Measurements from ENCODE around the gene MAP3K5.

Gene MAP3K5

DNA sequence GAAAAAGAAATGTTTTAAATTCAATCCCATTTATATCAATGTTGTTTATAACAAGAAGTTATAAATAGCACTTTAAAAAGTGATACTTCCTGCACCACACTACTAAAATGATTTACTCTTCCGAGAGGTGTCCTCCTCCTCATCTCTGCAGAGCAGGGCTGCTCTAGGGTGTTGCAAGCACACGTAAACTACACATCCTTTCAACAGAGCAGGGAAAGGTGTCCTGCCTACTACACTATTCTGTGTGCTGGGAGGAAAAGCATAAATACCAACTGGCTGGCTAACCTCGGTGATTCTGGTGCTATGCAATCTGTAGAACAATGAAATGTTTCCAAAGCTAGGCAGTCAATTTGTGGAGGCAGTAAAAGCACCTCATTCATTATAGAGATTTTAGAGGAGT lies 152.6 kb downstream of the MAP3K5 start:
- DNase-seq: no peak

DNA sequence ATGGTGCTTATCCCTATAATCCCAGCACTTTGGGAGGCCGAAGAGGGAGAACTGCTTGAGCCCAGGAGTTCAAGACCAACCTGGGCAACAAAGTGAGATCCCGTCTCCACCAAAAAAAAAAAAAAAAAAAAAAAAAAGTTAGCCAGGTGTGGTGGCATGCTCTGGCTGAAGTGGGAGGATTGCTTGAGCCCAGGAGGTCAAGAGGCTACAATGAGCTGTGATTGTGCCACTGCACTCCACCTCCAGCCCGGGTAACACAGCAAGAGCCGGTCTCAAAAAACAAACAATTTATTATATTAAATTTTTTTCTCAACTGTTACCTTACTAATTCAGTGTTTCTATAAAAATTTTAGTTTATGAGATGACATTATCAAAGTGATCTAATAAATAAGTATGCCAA lies 156.7 kb downstream of the MAP3K5 start:
- DNase-seq: no peak

DNA sequence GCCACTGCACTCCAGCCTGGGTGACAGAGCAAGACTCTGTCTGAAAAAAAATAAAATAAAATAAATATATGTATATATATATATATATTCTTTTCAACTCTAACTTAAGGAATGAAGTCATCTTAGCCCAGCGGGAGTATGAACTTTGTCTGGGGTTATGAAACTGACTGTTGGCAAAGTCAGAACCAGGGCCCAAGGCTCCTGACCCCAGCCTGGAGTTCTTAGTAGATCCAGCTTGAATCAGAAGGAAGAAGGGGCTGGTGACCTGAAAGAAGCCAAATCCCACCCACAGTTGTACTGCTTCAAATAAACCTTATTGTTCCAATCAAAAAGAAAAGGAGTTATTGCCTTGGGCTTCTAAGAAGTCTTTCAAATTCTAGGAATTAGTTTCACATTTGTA lies 158.9 kb downstream of the MAP3K5 start:
- DNase-seq: no peak

DNA sequence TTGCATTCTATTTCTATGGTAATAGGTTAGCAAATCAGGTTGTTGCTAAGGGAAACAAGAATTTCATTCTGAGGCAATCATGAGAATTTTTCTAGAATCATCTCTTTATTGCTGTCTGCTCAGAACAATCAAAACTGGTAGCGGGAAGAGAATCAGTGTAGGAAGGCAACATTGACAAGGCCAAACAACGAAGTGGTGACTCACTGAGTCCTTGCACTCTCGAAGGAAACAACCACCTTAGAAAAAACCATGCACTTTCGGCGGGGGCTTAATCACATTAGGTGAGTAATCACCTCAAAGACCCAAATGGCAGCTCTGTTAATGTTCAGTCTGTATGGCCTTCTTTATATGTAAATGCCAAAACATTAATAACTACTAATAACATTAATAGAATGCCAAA lies 163.3 kb downstream of the MAP3K5 start:
- DNase-seq: no peak

DNA sequence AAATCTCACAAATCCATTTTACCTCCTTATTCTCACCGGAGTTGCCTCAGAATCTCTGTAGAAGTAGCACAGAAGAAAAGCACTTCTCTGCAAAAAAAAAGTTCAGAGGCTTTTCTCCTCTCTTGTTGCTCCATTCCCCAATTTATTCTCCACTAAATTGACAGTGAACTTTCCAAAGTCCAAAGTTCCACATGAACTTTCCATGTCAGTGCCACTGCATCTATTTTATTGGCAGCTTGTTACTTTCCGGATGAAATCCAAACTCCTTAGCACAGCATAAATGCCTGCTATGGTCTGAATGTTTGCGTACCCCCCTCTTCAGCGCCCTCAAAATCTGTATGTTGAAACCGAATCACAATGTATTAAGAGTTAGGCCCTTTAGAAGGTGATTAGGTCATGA lies 165.1 kb downstream of the MAP3K5 start:
- no peak for DNase-seq

DNA sequence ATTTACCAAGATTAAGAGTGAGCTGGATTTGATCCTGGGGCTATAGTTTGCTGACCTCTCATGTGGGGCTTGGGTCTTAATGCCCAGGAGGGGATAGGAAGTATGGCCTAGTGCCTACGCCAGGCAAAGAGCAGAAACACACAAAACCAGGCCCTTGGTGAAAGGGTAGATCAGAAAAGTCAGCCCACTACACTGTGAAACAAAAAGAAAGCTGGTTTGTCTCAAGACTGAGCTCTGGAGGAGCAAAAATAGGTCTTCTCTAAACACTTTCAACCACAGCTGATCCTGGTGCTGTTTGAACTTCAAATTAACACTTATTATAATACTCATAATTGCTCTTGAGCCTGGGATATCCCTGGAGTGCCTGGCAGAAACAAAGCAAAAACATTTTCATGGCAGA lies 167.0 kb downstream of the MAP3K5 start:
- DNase-seq: no peak

DNA sequence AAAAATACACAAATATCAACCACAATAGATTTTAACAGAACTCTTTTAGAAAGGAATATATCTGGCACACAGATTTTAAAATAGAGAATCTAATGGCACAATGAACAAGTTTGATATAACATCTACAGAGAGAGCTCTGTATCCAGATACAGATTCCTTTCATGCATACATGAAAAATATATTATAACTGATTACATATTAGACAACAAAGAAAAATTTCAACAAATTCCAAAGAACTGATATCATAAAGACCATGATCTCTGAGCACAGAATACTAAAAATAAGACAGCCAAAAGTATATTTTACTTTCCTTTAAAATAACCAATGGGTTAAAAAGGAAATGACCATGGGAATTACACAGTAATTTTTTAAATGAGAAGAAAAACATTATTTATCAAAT lies 167.9 kb downstream of the MAP3K5 start:
- no peak for DNase-seq

DNA sequence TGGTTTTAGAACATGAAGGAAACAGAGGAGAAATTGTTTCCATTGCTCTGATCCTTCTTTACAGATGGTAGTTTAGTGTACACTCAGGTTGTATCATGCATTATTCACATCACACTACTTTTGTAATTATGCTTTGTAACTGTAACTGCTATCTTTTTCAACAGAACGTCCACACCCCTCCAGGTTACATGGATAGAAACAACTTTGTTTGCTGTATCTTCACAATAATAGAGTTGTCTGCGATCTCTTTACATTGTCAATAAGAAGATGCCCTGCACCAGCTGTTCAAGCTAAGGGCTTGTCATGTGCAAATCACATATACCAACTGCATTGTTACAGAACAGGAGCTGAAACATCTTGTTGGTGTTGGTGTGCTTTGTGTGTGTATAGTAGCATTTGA lies 174.2 kb downstream of the MAP3K5 start:
- DNase-seq: peak; percentile 12 to 21

DNA sequence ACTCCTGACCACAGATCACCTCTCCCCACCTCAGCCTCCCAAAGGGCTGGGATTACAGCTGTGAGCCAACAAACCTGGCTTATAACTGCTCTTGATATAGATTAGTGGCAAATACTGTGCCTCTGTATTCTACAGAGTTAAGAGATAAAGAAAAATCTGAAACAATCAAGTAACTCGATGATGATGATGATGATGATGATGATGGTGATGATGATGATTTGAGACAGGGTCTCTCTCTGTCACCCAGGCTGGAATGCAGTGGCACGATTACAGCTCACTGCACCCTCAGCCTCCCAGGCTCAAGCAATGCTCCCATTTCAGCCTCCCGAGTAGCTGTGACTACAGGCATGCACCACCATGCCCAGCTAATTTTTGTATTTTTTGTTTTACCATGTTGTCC lies 175.8 kb downstream of the MAP3K5 start:
- DNase-seq: no peak

DNA sequence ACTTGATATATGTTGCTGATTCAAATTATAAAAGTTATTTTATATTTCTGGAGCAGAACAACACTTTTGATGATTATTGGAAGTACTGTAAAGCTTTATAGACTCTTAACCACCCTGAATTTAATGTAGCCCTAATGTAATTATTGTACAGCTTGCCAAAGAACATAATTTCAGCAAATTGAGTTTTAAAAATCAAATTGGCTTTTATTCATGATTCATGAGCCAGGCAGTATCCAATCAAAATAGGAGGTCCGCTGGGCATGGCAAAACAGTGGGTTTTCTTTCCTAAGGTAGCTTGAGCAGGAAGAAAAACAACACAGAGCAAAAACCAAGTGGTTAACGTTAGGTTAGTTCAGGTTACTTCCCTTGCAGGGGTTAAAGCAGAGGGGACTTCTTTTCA lies 177.3 kb downstream of the MAP3K5 start:
- no peak for DNase-seq

DNA sequence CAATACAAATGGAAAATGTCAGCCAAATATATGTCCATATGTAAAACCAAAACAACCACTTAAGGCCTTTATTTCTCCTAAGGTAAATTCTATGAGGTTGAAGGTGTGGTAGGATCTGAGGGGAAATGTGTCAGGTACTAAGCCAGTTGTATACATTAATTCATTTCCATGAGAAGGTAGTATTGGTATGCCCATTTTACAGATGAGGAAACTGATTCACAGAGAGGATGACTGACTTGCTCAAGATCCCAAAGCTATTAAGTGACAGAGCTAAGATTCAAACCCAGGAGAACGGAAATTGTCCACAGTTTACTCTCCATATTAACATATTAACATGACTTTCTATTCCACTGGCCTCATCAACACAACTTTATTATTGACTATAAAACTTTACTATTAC lies 177.9 kb downstream of the MAP3K5 start:
- no peak for DNase-seq

DNA sequence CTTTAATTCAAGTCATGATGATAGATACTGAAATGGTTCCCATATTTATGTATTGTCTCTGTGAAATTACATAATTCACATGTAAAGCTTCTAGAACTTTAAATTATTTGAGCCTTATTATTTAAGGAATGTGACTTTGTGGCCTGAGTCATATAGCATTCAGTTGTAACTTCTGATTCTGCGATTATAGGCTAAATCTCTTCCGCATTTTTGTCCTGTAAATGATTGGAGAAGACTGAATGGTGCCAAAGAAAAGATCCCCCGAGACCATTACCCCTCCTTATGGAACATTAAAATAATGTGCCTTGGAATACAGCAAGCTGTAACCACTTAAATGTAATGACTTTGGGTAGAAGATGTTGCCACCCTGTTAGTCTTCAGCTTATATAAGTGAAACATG lies 178.8 kb downstream of the MAP3K5 start:
- no peak for DNase-seq

DNA sequence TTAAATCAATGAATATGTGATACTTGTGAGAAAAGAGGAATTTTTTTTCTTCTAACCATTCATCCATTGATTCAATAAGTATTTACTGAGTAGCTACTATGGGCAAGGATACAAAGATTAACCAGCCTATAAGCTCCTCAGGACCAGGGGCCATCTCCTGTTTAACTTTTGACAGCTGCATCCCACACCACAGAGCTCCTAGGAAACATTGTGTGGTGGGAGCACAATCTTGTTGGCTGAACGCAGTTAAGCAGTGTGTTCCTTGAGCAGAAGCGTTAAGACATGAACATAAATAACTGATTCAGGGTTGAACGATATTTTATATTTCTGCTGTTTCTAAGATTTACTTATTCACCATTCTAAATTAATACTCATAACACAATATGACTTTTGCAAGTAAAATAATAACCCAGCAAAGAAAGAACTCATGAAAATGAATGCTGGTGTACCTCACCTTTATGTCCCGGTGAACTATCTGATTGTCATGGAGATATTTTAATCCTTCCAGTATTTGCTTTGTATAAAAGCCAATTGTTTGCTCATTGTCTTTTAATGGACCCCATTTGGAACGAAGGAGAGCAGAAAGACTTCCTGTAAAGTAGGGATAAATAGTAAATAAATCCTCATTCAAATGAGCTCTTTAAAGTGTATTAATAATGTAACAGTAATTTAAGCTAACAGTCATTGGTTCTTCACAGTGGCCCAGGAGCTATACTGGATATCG lies 179.4 kb downstream of the MAP3K5 start:
- no peak for DNase-seq

DNA sequence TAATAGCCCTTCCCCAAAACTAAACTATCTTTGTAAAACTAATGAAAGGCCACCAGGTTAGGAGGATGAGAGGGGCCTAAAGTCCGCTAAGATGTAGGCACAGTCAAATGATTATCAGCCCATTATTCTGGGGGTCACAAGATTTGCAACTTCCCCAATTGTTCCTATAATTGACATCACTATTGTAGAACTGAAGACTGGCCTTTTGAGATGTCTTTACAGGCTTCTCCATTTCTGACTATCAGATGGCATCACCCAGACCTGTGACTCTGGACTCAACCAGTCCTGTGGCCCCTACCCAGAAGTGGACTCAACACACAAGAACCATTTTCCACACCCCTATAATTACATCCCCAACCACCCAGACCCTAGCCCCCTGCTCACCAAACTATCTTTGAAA lies 180.5 kb downstream of the MAP3K5 start:
- no peak for DNase-seq

DNA sequence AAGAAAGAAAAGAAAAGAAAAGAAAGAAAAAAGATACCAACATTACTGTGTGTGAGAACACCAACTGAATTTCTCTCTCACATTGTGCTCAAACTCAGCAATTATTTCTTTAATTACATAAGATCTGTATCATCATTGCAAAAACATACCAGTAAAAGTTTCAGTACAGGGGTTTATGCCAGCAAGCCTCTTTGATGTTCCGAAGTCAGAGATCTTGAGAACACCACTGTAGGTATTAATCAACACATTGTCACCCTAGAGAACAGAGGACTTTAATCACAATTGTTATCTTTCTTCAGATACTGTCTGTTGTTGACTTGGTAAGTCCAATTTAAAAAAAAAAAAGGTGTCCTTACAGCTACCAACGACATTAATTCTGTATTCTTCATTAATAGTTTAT lies 181.1 kb downstream of the MAP3K5 start:
- DNase-seq: no peak

DNA sequence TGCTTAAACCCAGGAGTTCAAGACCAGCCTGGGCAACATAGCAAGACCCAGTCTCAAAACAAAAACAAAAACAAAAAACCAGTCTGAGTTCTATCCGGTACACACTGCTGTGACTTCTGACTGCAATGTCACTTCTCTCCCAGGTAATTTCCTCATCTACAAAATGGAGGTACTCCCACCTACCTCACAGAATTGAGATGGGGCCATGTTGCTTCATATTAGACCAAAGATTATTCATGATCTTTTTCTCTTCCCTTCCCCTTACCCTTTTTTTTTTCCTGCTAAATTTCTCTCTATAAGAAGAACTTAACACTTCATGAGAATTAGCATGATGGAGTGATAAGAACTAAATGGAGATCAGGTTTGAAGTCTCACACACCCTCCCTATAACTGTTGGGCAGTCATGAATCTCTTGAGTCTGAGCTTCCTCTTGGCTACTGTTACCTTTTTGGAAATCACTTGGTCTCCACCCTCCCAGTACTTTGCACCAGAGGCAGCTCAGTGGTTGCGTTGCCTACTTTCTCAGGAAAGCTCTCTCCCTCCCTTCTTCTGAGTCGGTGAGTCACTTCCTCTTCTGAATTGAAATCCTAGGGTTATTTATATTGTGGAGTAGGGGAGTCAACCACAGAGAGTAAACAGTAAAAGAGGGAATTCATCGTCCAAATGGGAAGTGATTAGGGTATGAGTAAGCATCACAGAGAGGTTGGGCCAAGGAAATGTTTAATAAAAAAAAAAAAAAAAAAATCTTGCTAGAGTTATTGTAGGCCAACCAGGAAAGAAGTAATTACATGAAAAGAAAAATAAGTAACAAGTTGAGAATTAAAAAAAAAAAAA lies 182.2 kb downstream of the MAP3K5 start:
- peak in 1 of 2 experiments; percentile 44 for DNase-seq

DNA sequence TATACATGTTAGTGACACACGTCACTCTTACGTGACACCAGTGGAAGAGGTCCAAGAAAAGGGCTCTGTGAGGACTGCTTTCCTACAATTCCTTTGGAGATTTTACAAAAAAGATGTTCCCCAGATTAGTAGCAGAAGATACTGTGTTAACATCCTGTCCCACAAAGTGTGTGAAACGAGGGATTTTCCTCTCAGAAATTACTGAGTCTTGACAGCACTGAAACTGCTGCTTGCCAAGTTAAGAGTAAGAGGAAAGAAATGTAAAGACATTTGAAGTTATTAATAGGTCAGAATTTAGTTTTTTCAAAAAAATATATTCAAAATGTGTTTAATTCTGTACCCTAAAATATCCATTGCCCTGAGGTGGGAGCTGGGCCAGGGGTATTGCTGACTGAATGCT lies 183.3 kb downstream of the MAP3K5 start:
- no peak for DNase-seq

DNA sequence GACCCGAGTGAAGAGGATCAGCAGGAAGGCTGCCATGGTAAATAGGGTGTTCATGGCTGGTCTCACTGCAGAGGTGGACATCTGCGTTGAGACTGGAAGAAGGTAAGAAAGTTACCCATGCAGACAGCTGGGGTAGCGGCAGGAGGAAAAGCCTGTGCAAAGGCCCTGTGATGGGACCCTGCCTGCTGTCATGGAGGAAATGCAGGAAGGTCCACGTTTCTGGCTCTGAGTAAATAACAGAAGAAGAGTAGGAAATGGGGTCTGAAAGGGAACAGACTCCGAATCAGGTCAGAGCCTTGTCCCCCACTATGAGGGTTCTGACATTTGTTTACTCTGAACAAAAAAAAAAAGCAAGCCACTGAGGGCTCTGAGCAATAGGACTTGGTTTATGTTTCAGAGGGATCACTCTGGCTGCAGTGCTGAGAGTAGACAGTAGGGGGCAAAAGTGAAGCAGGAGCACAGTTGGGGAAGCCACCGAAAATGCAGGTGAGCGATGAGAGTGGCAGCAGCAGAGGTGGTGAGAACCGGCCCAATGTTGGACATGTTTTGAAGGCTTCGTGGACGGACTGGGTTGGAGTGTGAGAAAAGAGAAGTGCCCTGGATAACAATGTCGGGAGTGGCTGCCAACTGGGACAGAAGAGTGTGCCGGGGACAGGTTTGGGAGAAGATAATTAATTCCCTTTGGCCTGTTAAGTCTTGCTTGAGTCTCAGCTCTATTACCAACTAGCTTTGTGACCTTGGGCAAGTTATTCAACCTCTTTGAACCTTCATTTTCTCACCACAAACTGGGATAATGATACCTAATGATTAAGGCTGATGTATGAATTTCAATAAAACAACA lies 184.1 kb downstream of the MAP3K5 start:
- peak; percentile 41 to 54 for DNase-seq

DNA sequence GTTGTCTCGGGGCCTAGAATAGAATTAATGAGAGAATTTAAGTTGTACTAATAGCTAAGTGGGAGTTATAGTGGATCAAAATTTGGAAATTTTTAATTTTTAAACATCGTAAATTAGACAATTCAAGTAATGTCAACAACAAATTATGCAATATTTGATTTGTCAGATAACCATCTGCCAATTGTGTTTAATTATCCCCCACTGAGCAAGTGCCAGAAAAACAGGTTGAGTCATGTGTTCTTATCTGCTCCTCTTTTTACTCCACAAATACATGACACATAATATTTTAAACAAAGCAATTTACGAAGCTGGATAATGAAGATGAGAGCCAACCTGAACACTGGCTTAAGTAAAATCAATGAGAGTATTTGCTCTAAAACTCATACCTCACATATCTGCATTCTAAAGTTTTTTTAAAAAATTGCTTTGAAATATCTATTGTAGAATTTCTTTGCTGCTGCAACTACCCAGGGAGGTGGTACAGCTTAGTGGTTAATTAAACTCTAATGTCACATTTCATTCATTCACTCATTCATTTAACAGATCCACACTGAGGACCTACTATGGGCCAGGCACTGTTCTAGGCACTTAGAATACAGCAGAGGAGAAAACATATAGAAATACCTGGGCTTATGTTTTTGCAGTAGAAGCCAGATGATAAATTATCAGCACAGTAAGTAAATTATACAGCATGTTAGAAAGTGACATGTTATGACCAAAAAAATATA lies 184.9 kb downstream of the MAP3K5 start:
- peak in 1 of 2 experiments; percentile 10 for DNase-seq

DNA sequence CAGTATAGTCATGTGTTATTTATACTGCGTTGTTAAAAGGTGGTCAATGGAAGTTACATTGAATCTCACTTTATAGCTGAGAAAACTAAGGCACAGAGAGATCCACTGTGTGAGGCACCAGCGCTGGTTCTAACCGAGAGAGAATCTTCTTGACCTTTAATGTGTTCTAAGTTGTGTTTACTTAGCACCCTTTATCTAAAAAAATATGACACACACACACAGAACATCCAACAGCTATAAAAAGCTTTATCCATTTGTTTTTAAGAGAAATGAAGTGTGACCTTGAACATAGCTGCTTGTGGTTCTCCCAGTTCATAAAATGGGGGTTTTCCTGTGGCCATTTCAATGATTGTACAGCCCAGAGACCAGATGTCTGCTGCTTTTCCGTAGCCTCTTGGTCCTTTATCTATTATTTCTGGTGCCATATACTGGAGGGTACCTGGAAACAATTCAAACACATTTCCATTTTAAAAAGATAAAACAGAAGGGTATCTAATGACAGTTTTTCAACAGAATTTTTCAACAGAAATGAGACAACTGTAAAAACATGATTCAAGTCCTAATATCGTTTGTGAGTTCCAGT lies 187.3 kb downstream of the MAP3K5 start:
- DNase-seq: peak in 1 of 2 experiments; percentile 15

DNA sequence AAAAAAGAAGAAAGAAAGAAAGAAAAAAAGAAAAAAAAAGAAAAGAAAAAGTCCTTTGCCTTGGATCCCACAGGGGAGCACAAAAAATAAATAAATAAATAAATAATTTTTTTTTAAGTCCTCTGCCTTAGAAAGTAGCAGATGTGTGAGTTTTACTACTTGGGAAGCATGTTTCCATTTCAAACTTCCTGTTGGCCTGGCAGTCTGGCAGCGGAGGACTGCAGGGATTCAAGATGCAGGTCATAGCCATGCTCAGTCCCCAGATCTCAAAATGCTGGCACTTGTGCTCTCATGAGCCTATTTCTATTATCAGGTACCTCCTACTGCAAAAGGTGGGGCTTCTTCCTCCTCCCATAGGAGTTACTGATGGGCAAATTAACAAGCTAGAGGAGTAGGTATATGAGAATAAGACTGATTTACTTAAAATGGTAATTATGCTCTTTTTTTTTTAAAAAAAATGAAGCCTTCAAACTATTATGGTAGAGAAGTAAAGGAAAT lies 187.9 kb downstream of the MAP3K5 start:
- no peak for DNase-seq

DNA sequence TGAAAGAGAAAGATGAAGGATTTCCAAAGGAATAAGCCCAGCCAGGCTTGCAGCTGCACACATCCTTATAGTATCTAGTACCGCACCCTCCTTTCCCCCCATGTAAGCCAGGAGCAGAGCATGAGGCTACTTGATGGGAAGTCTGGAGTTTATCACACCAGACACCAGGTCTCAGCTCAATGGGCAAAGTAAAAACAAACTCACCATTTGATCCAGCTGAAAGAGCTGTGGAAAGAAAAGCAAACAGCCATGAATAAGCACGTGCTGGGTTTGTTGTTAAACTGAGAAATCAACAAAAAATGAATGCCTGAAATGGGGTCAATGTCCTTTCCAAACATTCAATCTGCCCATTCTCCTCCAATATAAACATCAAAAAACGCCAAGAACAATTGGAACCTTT lies 191.5 kb downstream of the MAP3K5 start:
- DNase-seq: no peak

Measured in SHP77 (cell line).